ENCODE results near the gene SAP30. TPM values are rescaled to one million over a fixed set of nuclear protein-coding genes. Genes with fewer than 3 reads are reported as not detected.

SAP30 gene, protein sequence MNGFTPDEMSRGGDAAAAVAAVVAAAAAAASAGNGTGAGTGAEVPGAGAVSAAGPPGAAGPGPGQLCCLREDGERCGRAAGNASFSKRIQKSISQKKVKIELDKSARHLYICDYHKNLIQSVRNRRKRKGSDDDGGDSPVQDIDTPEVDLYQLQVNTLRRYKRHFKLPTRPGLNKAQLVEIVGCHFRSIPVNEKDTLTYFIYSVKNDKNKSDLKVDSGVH
- total RNA-seq: 28.5 TPM
- long read RNA-seq, partial matches to known transcripts: 0 of 1 reads
- long read RNA-seq, other reads (novel, unspliced or antisense): 1 of 1 reads

DNA sequence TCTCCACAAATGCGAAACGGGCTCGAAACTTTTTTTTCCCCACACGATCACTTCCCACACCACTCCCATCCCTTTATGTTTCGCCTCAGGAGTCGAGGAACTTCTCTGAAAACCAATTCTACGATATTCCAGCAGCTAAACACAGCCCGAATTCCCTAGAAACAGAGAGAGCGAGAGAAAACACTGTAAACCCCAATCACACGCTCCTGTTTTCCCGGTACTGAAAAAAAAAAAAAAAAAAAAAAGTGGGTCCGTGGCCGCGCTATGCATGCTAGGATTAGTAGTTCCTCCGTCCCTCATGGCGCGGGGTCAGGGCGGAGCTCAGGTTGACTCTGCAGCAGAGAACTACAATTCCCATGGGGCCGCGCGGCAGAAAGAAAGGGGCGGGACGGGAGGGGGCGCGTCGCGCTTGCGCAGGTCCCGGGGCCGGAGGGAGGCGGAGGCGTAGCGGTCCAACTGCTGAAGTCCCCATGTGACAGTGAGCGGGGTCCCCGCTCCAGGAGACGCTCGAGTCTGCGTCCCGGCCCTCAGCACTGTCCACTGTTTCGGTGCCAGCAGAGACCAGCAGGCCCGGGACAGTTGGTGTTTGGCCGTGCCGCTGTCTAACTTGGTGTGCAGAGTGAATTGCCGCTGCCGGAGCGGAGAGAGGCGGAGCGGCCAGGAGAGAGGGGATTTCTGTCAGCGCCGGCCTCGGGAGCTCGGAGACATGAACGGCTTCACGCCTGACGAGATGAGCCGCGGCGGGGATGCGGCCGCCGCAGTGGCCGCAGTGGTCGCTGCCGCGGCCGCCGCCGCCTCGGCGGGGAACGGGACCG lies at the start of gene SAP30:
SAP30 (plus strand) TSS at position 478 of the 815 bp plus-strand sequence; CDS start at position 707, 229 bp downstream.
- peak; percentile 99 for DNase-seq (ENCODE audit: low spot score)

GRCh38 chr4:173325007-173325736 lies 45.6 kb upstream of the SAP30 start:
- DNase-seq (ENCODE audit: low spot score): no peak

GRCh38 chr4:173328236-173328901 lies 42.4 kb upstream of the SAP30 start:
- DNase-seq (ENCODE audit: low spot score): no peak

- DNase-seq (ENCODE audit: low spot score): no peak
These were observed 40.2 kb upstream of the SAP30 start for GRCh38 chr4:173330590-173330989.

GRCh38 chr4:173332021-173332487 lies 38.7 kb upstream of the SAP30 start:
- DNase-seq (ENCODE audit: low spot score): no peak

DNA sequence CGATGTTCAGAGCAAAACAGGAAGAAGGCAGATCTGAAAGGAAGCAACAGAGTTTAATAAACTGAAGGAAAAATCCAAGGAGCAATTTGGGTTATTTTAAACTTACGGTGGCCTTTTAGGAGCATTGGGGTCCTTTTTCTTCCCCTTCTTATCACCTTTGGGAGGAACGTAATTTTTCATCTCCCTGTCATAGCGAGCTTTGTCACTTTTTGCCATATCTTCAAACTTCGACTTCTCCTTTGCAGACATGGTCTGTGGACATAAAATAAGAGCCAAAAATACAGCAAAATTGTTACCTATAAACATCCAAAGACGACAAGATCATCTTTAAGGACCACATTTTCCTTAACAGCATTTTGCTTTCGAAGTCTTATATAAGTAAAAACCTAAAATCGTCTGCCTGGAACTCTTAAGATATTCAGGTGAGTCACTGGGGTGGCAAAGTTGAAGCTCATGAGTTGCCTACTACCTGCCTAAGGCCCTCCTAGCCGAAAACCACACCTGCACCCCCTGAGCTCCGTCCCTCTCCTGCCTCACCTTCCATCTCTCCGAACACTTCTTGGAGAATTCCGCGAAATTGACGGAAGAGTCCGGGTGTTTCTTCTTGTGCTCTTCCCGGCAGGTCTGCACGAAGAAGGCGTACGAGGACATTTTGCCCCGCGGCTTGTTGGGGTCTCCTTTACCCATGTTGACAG lies 37.6 kb upstream of the SAP30 start:
- DNase-seq (ENCODE audit: low spot score): no peak

DNA sequence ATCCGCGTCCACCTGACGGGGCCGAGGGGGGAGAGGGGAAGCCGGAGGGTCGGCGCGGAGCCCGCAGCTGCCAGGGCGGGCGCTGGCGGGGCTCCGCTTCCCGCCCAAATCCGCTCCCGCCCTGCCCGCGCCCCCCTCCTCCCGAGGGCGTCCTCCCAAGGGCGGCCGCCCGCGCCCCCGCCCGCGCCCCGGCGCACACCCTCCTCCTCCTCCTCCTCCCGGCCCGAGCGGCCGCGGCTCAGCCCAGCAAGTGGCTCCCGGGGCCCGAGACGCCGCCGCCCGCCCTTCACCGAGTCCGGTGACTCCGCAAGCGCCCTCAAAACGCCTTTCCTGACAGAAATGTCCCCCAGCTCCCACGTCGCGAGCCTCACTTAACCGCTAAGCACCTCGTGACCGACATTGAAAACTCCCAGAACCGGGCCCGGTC lies 37.1 kb upstream of the SAP30 start:
- DNase-seq (ENCODE audit: low spot score): peak; percentile 89

DNA sequence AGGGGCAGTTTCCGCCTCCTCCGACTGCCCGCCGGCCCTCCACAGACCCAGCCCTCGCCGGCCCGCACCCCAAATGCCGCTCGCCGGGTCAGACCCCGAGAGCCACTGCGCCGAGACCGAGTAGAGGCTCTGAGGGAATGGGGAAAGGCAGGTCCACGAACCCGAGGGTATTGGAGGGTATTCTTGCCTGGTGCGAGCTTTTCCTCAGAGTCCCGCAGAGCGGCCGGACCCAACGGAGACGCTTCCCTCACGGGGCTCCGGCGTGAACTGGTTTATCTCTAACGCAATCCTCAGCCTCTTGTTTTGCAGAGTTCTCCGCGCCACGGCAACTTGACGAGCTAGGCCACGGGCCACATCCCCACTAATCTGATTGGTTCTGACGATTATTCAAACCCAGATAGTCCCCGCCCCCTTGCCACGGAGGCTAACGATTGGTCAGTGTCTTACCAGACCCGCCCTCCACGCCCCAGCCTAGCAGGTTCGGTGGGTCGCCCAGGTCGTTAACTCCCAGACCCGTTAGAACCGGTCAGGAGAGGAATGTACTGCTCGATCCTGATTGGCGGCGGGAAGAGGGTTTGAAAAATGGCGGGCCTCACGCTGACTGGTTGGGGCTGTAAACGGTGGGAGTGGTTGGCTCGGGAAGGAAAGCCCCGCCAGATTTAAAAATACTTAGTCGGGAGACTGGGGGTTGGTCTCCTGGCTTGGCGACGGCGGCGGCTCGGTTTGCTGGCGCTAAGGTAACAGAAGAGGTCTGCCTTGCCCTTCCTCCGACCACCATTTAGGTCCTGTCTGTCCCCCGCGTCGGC lies 36.5 kb upstream of the SAP30 start, which contains the start of gene HMGB2:
HMGB2 (minus strand) TSS at position 274 of the 806 bp plus-strand sequence. CDS start 709 bp downstream, outside the sequence.
- peak; percentile 99 for DNase-seq (ENCODE audit: low spot score)

DNA sequence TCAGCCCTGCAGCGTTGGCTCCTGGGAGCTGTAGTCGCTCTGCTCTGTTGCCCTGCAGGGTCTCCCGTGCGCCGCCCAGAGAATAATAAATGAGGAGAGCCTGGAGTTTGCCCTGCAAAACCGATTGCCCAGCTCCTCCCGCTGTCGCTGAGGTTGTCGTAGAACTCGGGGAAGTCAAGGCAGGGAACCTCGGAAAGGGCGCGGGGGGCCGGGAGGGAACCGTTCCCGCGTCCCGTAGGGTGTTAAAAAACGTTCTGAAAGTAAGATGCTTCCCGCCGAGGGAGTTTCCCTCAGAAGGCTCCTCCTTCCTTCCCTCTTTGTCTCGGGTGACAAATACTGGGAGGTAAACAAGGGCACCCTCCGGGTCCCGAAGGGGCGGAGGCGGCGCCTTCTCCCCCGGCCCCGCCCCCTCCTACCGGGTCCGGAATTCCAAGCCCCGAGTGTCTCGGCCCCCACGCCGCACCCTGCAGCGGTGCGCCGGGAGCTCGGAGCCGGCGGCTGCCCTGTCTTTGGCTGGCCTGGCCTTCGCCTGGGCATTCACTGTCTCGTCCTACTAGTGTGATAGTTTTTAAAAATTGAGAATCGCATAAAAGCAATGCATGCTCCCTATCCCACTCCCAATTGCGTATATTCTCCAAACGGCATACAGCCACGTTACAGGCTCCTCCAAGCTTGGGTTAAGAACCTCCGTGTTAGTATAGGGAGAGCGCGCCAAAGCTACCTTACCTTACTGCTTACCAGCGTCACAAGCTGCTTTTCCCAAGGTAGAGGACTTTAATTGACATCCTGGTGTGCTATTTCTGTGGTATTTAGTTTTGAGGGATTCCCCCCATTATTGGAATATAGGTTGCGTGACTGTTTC lies 35.6 kb upstream of the SAP30 start:
- DNase-seq (ENCODE audit: low spot score): no peak

- DNase-seq (ENCODE audit: low spot score): no peak
These were observed 33.3 kb upstream of the SAP30 start for GRCh38 chr4:173337463-173337862.

DNA sequence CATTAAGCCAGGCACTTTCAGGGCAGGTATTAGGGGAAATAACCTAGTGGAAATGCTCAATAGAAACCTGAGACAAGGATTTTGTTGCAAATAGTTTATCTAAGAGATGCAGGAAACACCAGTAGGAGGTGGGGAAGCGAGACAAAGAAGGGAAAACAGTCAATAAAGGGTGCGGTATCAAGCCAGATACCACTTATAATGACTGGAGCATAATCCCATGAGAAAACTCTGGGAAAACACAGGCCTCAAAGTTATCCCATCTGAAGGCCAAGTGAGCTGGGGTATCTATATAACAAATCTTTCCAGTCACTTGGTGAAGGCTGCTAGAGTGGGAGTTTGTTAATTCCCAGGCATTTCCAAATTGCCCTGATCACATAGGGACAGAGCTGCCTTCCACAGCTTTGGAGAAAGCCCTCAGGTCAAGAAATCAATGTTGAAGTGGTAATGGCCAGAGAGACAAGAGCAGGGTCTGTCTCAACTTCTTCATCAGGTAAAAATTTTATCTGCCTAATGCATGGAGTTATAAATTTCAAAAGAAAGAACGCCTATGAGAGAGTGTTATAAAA lies 26.8 kb upstream of the SAP30 start:
- no peak for DNase-seq (ENCODE audit: low spot score)

GRCh38 chr4:173345648-173346047 lies 25.1 kb upstream of the SAP30 start:
- no peak for DNase-seq (ENCODE audit: low spot score)

- DNase-seq (ENCODE audit: low spot score): no peak
These were observed 24.7 kb upstream of the SAP30 start for GRCh38 chr4:173346074-173346473.

DNA sequence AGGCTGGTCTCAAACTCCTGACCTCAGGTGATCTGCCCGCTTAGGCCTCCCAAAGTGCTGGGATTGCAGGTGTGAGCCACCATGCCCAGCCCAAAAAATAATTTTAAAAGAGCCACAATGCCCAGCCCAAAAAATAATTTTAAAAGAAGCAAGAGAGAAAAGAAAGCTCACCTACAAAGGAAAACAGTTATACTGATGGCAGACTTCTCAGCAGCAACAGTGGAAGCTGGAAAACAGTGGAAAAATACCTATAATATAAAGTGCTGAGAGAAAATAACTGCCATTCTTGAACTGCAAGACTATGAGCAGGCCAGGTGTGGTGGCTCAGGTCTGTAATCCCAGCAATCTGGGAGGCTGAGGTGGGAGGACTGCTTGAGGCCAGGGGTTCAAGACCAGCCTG lies 23.3 kb upstream of the SAP30 start:
- DNase-seq (ENCODE audit: low spot score): no peak

DNA sequence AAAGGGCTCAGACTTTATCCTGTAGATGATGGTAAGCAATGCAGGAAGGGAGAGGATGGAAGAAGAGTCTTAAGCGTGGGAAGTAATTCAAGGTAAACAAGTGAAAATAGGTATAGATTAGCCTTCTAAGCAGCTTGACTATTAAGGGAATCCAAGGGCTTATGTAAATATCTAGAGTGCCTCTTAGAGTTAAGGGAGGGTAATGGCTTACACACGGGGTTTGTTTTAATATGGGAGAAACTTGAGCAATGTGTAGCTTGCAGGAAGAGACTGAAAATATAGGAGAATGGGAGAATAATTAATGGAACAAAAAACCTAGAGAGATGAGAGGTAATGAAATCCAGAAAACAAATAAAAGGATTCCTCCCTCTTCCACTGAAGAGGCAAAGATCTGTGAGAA lies 12.8 kb upstream of the SAP30 start:
- no peak for DNase-seq (ENCODE audit: low spot score)

- DNase-seq (ENCODE audit: low spot score): no peak
These were observed 10.1 kb upstream of the SAP30 start for GRCh38 chr4:173360587-173361221.

GRCh38 chr4:173362666-173363065 lies 8.1 kb upstream of the SAP30 start:
- no peak for DNase-seq (ENCODE audit: low spot score)
